Epithelial cell of prostate (primary cell): ENCODE data around the gene SNX17.
"Not testable (repeated sequence)": the region's sequence is repeated elsewhere in the genome, so short reads cannot be mapped to it uniquely, and the experiment has no call there.

Source experiments
- DNase-seq: peaks from one replicate; pipeline ENCODE4 v3.0.0-alpha.2; 2011; ENCODE audit warnings: low read depth, low spot score
- H3K27ac ChIP-seq: fragments of 450-650 bp; 2 replicates; pipeline ENCODE4 v1.5.1; 2017; ENCODE audit warnings: mild to moderate bottlenecking

Gene SNX17, protein sequence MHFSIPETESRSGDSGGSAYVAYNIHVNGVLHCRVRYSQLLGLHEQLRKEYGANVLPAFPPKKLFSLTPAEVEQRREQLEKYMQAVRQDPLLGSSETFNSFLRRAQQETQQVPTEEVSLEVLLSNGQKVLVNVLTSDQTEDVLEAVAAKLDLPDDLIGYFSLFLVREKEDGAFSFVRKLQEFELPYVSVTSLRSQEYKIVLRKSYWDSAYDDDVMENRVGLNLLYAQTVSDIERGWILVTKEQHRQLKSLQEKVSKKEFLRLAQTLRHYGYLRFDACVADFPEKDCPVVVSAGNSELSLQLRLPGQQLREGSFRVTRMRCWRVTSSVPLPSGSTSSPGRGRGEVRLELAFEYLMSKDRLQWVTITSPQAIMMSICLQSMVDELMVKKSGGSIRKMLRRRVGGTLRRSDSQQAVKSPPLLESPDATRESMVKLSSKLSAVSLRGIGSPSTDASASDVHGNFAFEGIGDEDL

DNA sequence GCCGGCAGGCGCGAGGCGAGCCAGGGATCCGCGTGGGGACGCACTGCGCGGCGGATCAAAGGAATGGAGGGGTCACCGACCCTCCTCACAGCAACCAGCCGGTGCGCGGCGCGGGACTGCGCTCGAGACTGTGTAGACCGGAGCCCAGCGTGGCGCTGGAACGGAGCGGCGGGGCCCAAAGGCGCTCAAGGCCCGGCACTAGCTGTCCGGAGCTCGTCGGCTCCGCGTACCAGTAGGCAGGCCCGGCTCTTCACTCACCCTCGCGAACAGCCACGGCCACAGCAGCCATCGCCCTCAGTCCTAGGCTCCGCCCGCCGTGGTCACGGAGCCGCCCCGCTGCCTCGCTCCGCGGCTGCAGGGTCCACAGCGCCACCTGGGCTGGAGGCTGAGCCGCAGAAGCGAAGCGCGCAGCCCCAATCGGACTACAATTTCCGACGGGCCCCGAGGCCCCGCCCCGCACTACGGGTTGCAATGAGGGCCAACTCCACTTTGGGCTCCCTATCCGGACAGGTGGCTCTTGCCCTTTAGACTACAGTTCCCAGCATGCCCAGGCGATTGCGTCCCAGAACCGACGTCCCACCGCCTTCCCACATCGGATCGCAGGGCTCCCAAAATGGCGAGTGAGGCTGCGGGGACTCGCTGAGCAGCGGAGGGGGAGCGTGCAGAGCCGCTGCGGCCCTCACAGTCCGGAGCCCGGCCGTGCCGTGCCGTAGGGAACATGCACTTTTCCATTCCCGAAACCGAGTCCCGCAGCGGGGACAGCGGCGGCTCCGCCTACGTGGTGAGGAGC, at the start of gene SNX17, which contains the start of gene EIF2B4:
Gene SNX17 (plus strand): TSS at position 591 of the 790 bp plus-strand sequence. CDS start 128 bp downstream, at position 719.
Gene EIF2B4 (minus strand): TSS at position 313 of the 790 bp plus-strand sequence. CDS start 24 bp downstream, at position 289.
- H3K27ac ChIP-seq, result peak within 1 kb of the TSS; percentile 71
- peak; percentile 94 for DNase-seq

DNA sequence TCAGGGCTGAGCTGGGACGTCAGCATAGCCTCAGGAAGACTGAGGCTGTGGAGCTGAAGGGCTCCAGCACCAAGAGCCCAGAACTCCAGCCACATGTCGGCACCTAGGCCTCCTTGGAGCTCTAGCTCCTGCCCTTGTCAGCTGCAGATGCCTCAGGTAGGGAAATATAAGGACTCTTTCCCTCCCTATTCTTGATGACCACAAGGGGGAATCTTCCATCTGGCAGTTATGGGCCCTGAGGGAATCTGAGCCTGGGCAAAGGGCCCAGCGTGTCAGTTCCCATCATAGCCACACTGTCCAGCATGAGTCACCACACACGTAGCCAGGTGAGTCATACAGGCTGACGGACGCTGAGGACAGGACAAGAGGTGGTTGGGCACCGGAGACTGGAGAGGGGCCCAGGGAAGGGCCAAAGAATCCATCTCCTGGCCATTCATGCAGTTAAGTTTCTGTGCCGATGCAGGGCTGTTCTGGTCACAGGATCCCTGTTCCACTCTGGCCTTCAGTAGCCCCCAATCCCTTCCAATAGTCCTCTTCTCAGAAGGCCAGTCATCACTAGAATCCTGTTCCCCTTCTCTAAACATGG, 49.4 kb upstream of the SNX17 start:
- DNase-seq, result peak; percentile 91
- H3K27ac ChIP-seq, result peak overlapping the region; percentile 70

DNA sequence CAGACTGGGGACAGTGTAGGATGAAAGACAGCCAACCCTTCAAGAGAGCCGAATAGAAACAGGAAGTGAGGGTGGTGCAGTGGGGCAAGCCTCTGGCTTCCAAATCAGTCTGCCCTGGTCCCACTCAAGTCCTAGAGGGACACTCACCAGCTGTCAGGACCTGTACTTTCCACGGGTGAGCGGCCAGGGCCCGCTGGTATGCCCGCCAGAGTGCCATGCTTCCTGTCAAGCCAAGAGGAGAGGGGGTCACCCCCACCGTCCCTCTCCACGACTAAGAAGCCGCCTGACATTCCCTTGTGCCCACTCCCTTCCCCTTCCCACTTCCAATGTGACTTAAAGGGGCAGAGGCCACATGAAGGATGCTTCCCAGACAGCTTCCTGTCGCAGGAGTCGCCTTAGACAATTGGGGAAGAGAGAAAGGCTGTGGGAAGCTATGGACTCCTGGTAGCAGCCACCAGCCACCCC, 48.1 kb upstream of the SNX17 start:
- DNase-seq, result no peak
- peak overlapping the region; percentile 70 for H3K27ac ChIP-seq

DNA sequence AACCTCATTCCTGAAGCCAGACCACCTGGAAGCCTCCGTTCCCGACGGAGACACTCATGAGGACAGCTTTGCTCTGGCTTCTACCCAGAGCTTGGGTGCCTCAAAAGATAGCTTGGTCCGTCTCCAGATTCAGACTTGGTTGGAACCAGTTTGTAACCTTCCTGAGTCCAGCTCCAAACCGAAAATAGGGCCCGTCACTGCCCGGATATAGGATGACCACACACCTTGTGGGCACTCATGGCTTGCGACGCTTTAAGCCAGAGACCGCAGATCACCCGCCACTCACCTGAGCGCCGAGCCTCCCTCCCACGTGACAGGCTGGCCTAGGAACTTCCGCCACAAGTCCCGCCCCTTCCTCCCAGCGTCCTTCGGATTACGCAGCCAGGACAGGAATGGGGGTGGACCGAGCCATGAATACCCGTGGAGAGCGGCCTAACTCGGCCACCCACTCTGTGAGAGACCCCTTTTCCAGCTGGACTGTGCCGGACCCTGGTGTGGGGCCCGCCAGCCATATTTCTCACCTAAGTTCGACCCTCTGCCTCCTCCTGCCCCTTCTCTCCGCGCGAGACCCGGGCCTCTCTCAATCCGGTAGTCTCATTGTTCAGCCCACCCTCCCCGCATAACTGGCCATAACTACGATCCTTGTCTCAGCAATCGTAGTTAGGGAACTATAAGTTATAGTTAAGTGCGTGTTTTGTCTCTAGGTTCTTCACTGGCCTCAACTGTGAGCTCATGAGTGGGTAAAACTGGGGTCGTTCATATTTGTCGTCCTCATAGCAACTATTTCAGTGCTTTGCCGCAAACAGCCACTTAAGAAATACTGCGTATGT, 47.4 kb upstream of the SNX17 start, which contains the start of gene MPV17:
Gene MPV17 (minus strand): TSS at position 332 of the 830 bp plus-strand sequence. CDS start 580 bp downstream, outside the sequence.
- peak; percentile 74 for DNase-seq
- H3K27ac ChIP-seq, result peak within 1 kb of the TSS; percentile 70

DNA sequence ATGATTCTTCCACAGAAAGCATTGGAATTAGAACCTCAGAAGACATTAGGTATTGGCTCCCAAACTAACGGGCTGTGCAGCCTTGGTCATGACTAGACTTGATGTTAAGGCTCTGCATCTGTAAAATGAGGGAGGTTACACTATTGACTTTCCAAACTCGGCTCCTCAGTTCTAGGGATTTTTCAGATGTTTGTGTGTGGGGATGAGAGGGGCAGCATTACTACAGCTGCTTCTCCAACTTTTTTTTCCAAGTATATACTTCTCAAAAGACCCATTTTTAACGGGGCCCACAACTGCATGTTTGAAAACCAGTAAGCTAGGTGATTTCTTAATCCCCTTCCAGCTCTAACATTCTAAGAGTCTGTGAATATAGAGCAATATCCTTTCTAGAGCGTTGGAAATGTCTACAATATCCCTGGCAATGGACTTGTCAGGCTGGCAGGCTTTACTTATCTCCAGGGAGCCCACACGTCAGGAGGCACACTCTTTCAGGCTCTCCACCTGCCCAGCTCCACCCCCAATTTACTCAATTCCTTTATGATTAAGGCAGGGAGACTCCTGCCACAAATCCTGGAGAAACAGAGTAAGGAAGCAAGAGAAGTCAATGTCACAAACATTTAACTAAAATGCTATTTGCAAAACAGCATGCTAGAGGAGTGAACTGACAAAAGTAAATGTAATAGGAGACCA, 46.7 kb upstream of the SNX17 start:
- DNase-seq, result no peak
- peak overlapping the region; percentile 70 for H3K27ac ChIP-seq

DNA sequence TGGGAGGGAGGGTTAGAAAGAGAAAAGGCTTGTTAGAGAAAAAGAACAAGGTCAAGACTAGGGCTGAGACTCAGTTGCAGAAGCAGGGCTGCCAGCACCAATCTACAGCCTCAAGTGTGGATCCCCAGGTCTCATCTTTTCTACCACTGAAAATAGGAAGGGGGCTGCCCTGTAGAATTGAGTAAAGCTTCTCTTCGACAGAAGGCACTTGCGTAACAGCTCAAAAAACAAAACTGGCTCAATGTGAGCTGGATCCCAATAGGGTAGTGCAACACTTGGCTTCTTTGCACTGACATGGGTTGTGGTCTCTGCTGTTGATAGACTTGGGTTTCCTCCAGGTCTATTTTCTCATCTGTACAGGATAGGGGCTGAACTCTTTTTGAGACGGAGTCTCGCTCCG, 45.7 kb upstream of the SNX17 start:
- no peak overlapping the region for H3K27ac ChIP-seq
- DNase-seq, result no peak

DNA sequence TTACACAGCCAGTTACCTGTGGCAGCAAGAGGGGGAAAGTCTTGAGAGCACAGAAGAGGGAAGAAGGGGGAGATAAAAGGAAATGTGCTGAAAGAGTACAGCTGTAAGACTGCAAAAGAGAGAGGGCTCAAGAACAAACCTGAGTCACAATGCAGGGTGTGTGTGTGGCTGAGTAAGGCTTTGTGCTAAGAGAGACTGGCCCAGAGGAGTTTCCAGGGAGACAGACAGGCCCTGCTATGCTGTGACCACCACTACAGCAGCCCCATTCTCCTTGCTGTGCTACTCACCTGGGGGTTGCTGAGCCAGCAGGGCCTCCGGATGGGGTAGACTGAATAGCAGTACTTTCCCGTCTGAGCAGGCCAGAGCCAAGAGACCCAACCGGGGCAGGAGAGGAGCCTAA, 35.1 kb upstream of the SNX17 start:
- no peak overlapping the region for H3K27ac ChIP-seq
- no peak for DNase-seq

DNA sequence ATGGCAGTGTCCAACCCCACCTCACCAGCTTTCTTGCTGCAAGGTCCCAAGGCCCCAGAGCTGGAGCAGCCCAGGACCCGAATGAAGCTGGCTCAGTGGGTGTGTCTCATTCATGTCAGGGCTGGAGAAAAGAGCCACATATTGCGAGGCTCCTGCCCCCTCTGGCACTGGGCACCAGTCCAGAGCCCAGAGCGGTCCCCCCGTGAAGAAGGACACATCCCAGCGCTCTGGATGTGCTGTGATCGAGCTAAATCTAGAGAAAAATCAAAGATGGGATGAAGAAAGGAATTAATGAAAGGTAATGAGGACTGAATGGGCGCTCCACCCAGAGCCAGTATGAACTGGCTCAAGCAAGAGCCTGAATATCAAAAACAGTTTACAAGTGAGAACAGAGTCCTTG, 34.2 kb upstream of the SNX17 start:
- DNase-seq, result no peak
- no peak overlapping the region for H3K27ac ChIP-seq

DNA sequence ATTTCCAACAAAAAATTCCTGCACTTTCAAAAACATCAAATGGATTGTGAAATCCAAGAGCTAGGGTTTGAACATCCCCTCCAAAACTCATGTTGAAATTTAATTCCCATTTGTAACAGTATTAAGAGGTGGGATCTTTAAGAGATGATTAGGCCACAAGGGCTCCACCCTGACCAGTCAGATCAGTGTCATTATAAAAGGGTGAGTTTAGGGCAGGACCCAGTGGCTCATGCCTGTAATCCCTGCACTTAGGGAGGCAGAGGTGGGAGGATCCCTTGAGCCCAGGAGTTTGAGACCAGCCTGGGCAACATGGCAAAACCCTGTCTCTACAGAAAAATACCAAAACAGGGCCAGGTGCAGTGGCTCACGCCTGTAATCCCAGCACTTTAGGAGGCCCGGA, 22.8 kb upstream of the SNX17 start:
- H3K27ac ChIP-seq, result no peak overlapping the region
- DNase-seq, result no peak

DNA sequence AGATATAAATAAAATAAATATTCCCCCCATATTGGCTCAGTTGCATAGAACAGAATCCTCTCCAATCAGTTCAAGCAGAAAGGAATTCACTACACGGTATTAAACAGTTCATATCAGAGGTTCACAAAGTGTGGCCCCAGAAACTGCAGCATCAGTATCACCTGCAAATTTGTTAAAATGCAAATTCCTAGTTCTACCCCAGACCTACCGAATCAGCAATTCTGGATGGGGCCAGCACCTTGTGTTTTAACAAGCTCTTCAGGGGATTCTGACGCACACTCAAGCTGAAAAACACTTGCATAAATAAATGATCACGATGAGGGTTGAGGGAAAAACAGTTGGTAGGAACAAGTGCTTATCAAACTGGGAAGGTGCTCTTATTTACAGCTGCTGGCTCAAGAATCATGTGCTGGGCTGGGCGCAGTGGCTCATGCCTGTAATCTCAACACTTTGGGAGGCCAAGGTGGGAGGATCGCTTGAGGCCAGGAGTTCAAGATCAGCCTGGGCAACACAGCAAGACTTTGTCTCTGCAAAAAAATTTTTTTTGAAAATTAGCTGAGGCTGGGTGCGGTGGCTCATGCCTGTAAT, 20.2 kb upstream of the SNX17 start:
- H3K27ac ChIP-seq, result no peak overlapping the region
- no peak for DNase-seq

DNA sequence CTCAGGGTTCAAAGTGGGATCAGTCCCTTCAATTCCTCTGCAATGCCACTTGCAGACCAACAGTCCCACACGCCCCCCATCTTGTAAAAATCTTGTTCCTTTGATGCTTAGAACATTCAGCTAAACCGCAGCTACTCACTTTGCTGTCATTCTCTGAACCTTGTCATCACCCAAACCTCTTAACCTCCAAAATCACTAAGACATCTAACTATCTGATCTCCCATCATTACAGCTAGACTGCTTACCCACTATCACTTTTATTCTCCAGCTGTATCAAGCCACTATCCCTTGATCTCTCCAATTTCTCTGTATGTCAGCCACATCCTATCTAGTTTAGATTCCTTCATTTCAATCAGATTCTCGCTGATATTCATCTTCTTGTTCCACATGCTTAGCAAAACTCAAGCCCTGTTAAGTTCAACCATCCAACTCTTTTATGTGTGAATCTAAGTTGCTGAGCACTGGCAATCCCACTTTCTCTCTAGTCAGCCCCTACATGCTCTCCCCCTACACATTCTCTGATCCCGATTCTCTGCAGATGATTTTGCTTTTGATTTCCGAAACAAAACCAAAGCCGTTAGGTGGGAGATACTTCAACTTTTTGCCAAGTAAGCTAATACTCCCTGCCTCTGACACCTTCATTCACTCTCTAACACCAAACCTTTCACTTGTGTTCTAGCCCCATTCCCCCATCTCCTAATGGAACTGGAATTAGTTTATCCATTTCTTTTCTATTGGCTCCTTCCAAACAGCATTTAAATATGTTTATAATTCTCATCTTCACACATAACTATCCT, 18.4 kb upstream of the SNX17 start:
- H3K27ac ChIP-seq, result no peak overlapping the region
- no peak for DNase-seq

DNA sequence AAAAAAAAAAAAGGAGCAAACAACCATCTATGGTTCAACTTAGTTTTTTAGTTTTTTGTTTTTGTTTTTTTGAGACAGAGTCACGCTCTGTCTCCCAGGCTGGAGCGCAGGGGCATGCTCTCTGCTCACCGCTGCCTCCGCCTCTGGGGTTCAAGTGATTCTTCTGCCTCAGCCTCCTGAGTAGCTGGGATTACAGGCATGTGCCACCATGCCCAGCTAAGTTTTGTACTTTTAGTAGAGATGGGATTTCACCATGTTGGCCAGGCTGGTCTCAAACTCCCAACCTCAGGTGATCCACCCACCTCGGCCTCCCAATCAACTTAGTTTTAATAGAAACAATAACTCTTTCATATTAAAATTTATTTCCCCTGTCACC, 17.0 kb upstream of the SNX17 start:
- not testable (repeated sequence) for DNase-seq
- peak overlapping the region; percentile 21 for H3K27ac ChIP-seq

DNA sequence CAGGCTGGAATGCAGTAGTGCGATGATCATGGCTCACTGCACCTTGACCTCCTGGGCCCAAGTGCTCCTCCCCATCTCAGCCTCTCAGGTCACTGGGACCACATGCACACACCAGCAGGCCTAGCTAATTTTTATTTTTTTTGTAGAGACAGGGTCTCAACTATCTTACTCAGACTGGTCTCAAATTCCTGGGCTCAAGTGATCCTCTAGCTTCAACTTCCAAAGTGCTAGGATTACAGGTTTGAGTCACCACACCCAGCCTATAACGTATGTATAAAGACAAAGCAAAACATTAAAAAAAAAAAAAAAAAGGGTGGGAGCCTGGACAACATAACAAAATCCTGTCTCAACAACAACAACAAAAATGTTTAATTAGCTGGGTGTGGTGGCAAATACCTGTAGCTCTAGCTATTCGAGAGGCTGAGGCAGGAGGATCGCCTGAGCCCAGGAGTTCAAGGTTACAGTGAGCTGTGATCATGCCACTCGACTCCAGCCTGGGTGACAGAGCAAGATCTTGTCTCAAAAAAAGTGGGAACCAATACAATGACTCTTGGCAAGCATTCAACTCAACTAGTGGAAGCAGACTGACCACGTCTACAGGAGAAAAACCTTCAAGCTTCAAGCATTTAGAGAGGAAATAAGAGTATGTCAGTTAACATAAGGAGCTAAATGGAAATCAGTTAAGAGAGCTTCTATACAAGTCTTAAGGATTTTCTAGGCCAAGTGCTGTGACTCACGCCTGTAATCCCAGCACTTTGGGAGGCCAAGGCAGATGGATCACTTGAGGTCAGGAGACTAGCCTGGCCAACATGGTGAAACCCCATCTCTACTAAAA, 16.4 kb upstream of the SNX17 start:
- H3K27ac ChIP-seq, result peak overlapping the region; percentile 21
- DNase-seq, result no peak

DNA sequence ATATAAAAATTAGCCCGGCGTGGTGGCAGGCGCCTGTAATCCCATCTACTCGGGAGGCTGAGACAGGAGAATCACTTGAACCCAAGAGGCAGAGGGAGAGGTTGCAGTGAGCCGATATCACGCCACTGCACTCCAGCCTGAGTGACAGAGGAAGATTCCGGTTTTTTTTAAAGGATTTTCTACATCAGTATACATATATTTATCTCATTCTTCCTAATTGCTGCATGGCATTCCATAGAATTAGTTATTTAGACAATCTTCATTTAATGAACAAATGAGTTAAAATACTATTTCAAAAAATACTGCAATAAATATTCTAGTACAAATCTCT, 15.9 kb upstream of the SNX17 start:
- peak overlapping the region; percentile 21 for H3K27ac ChIP-seq
- DNase-seq, result no peak

DNA sequence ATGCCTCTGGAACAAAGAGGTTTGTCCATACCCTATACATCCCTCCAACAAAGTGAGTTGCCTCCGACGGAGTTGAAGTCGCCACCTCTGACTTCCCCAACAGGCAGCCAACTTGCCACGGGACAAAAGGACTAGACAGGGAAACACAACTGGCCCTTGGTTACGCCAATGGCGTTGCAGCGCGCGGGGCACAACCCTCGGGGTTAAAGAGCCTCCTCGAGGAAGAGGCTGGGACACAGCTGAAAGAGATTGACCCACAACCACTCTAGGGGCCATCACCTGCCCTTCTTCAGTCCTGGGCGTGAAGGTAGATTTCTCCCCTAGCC, 14.4 kb upstream of the SNX17 start:
- no peak for DNase-seq
- peak overlapping the region; percentile 93 for H3K27ac ChIP-seq

DNA sequence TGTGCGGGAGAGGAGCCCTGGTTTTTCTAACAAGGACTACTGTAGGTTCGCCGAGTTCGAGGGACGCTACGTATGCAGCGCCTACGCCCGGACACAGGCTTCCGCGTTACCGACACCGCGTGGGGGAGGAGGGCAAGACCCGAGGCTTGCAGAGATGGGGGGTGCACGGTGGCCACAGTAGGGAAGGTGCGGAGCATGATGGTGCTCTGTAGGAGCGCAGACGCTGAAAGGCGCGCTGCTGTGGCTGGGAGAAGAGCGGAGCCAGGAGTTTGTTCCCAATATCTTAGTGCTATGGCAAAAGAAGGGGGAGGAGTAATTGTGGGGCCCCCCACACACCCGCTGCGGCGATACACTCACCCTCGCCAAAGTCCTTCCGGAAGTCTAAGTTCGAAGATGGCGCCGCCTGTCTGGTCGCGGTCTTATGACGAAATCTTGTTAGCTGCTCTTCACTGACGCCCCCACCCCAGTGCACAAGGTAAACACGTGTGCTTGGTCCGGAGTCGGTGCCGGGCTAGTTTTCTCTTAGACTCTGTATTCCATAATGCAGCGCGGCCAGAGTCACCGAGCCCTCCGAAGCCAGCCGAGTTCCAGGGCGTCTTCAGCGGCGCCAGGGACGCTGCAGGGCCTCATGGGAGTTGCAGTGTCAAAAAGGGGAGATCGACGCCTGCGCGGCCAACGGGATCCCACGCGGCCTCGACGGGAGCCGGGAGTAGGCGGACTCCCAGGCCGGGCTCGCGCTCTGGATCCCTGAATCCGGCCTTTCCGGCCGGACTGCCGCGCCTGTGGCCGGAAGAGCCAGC, 13.8 kb upstream of the SNX17 start, which contains the start of gene GTF3C2:
Gene GTF3C2 (minus strand): TSS at position 383 of the 800 bp plus-strand sequence. CDS start 13,210 bp downstream, outside the sequence.
- DNase-seq, result peak; percentile 83
- peak within 1 kb of the TSS; percentile 93 for H3K27ac ChIP-seq
